Right lobe of liver (tissue), 6 donors: Measurements from ENCODE around the gene B9D1. TPM values are rescaled to one million over a fixed set of nuclear protein-coding genes. Genes with fewer than 3 reads are reported as not detected.

Source experiments
- ATAC-seq, 4 donors: fragments of 200-7000 bp; cut with Tn5 transposase; one replicate each; pipeline ENCODE4 v1.9.1; 2020; ENCODE audit warnings: mild to moderate bottlenecking in 4 of 4, moderate library complexity in 4 of 4
- DNase-seq, 3 donors: peaks; one replicate each; pipeline ENCODE4 v3.0.0-alpha.2; 2020
- H3K27ac ChIP-seq, 3 donors: fragments of 200-600 bp; one replicate each; pipeline ENCODE4 v1.8.0; 2022
- H3K27me3 ChIP-seq, 2 donors: fragments of 200-600 bp; one replicate each; pipeline ENCODE4 v1.8.0; 2022
- H3K36me3 ChIP-seq, 4 donors: fragments of 200-600 bp; sonication (generic) in 1 of 4; one replicate each; pipeline versions ENCODE4 v1.5.1 to v1.8.0; 2017 to 2022; ENCODE audit warnings: control low read depth in 1 of 4
- H3K4me1 ChIP-seq, 4 donors: fragments of 200-600 bp; sonication (generic) in 1 of 4; one replicate each; pipeline versions ENCODE4 v1.5.1 to v1.8.0; 2017 to 2022; ENCODE audit warnings: control low read depth in 1 of 4
- H3K4me3 ChIP-seq, 3 donors: fragments of 200-600 bp; one replicate each; pipeline ENCODE4 v1.8.0; 2022
- H3K9me3 ChIP-seq, 4 donors: fragments of 200-600 bp; sonication (generic) in 1 of 4; one replicate each; pipeline versions ENCODE4 v1.5.1 to v1.8.0; 2017 to 2022; ENCODE audit warnings: control low read depth in 1 of 4
- CTCF ChIP-seq, 4 donors: fragments of 200-600 bp in 3 of 4; fragments of 450-650 bp in 1 of 4; IDR thresholded peaks; one replicate each; pipeline versions ENCODE4 v1.5.1 to v1.8.0; 2016 to 2022; ENCODE audit warnings: antibody characterized with exemption in 4 of 4, mild to moderate bottlenecking in 2 of 4
- POLR2A ChIP-seq: fragments of 450-650 bp; IDR thresholded peaks from one replicate; pipeline ENCODE4 v1.6.1; 2017; ENCODE audit warnings: antibody characterized with exemption, mild to moderate bottlenecking
- WGBS: methylation state at CpG from one replicate; pipeline ENCODE4 v1.1.6; 2018; ENCODE audit warnings: low coverage, low lambda C conversion rate; ENCODE audit not compliant: insufficient coverage; ENCODE audit errors: missing lambda C conversion rate; 5-methylcytosine and 5-hydroxymethylcytosine counted together
- intact Hi-C, 2 donors: fragments of 100-400 bp; cut with DNase I; formaldehyde crosslinking; loops; one replicate each; pipeline versions ENCODE4 v1.11.2 to v1.14.1; 2022
- total RNA-seq, 6 experiments: library from RNA; depleted of rRNA in 2 of 6; stranded (reverse); fragments of >200 nt in 2 of 6; fragmentation: NEBNext Ultra II Directional in 3 of 6; extraction: Animal tissue kit (Norgen Biotek cat#: 25700) in 3 of 6; gene quantifications; one replicate each; pipeline versions ENCODE4 v1.1.0 to v1.2.4, GENCODE V29; 2016 to 2023
- donor health status: DM: no; HTN: yes; CAD: no.
- donor health status: DM: no; HTN: no; CAD: no.
- donor health status: DM: no; HTN: no; CAD: no.
- donor health status: DM: no; HTN: yes; CAD: no.
- donor health status: DM: no; HTN: yes; CAD: no.

B9D1 gene
- total RNA-seq, 6 experiments from 2014 or later: 2.3 to 27.9 (median 5.7) TPM

GRCh38 chr17:19405114-19405513 is 42.6 kb upstream of the B9D1 start:
- intact Hi-C loops: no loop called here
- DNase-seq: no peak
- no peaks in the 10 kb centered on the region for H3K36me3 ChIP-seq

GRCh38 chr17:19404264-19404663 is 41.7 kb upstream of the B9D1 start:
- Histone ChIP-seq H3K9me3 (no peaks in the 10 kb centered on the region), H3K4me3 (no peak overlapping the region), H3K27ac (no peak overlapping the region), H3K27me3 (no peaks in the 10 kb centered on the region), H3K36me3 (no peaks in the 10 kb centered on the region), H3K4me1 (no peaks in the 10 kb centered on the region)
- TF ChIP-seq CTCF (IDR thresholded peaks at IDR 0.05) (no peak), POLR2A (no peak)
- intact Hi-C loops: no loop called here
- WGBS: no CpG with 5 or more reads among the region's 1 CpG
- ATAC-seq (no peak), DNase-seq (no peak)

More at GRCh38 chr17:19405114-19405513, 42.6 kb upstream of the B9D1 start:
- Histone ChIP-seq H3K27ac (no peak overlapping the region), H3K27me3 (no peaks in the 10 kb centered on the region), H3K4me1 (no peaks in the 10 kb centered on the region), H3K4me3 (no peak overlapping the region), H3K9me3 (no peaks in the 10 kb centered on the region)
- WGBS: 80% methylated on average over 1 of the region's 5 CpGs
- TF ChIP-seq POLR2A (no peak), CTCF (IDR thresholded peaks at IDR 0.05) (no peak)
- no peak for ATAC-seq

- ATAC-seq (no peak), DNase-seq (no peak)
- Histone ChIP-seq H3K4me1 (peaks cover 0 to 9% (median 0%) of the 10 kb centered on the region in 4 donors), H3K27me3 (no peaks in the 10 kb centered on the region), H3K27ac (no peak overlapping the region), H3K4me3 (no peak overlapping the region), H3K36me3 (no peaks in the 10 kb centered on the region), H3K9me3 (no peaks in the 10 kb centered on the region)
- 100% methylated on average over 1 of the region's 4 CpGs for WGBS
- intact Hi-C loops: no loop called here
- TF ChIP-seq CTCF (IDR thresholded peaks at IDR 0.05): no peak
- TF ChIP-seq POLR2A: no peak
These were observed 40.5 kb upstream of the B9D1 start for GRCh38 chr17:19403021-19403420.

GRCh38 chr17:19402171-19402570 is 39.6 kb upstream of the B9D1 start:
- Histone ChIP-seq H3K36me3 (no peaks in the 10 kb centered on the region), H3K4me1 (peaks cover 0 to 9% (median 0%) of the 10 kb centered on the region in 4 donors), H3K9me3 (no peaks in the 10 kb centered on the region), H3K27me3 (no peaks in the 10 kb centered on the region), H3K27ac (no peak overlapping the region), H3K4me3 (no peak overlapping the region)
- ATAC-seq (no peak), DNase-seq (no peak)
- intact Hi-C loops: no loop called here
- WGBS: 83% methylated on average over 1 of the region's 1 CpG
- TF ChIP-seq CTCF (IDR thresholded peaks at IDR 0.05): no peak
- no peak for TF ChIP-seq POLR2A
